ENCODE measurements around the gene PPP2R2B. TPM values are rescaled to one million over a fixed set of nuclear protein-coding genes. Genes with fewer than 3 reads are reported as not detected.

The PPP2R2B gene
- total RNA-seq, 3 donors from 2014 or later (not counting 1 experiment from before 2014, with no cell fraction given): 44.9 to 68.3 (median 63.7) TPM

- Mint-ChIP-seq H3K4me1 (peaks cover 21 to 30% of the 10 kb centered on the region in 2 donors), H3K36me3 (no peaks in the 10 kb centered on the region), H3K4me3 (no peak overlapping the region), H3K27me3 (ENCODE audit: low read depth in 2 of 2) (no peaks in the 10 kb centered on the region), H3K27ac (no peak overlapping the region), H3K9me3 (no peaks in the 10 kb centered on the region)
- TF ChIP-seq, protein P1, sequence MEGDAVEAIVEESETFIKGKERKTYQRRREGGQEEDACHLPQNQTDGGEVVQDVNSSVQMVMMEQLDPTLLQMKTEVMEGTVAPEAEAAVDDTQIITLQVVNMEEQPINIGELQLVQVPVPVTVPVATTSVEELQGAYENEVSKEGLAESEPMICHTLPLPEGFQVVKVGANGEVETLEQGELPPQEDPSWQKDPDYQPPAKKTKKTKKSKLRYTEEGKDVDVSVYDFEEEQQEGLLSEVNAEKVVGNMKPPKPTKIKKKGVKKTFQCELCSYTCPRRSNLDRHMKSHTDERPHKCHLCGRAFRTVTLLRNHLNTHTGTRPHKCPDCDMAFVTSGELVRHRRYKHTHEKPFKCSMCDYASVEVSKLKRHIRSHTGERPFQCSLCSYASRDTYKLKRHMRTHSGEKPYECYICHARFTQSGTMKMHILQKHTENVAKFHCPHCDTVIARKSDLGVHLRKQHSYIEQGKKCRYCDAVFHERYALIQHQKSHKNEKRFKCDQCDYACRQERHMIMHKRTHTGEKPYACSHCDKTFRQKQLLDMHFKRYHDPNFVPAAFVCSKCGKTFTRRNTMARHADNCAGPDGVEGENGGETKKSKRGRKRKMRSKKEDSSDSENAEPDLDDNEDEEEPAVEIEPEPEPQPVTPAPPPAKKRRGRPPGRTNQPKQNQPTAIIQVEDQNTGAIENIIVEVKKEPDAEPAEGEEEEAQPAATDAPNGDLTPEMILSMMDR (IDR thresholded peaks at IDR 0.05): no peak
- no peaks in the 10 kb centered on the region for H3K9me3 ChIP-seq (ENCODE audit: control insufficient read depth, insufficient read depth, low read length)
- H3K27ac ChIP-seq (ENCODE audit: low read length): no peak overlapping the region
- no peaks in the 10 kb centered on the region for H3K27me3 ChIP-seq (ENCODE audit: control insufficient read depth, insufficient read depth, low read length)
- 64% methylated on average over 2 of the region's 2 CpGs for WGBS (ENCODE audit: insufficient coverage)
- H3K4me1 ChIP-seq (ENCODE audit: control insufficient read depth, insufficient read depth, low read length): no peaks in the 10 kb centered on the region
- H3K36me3 ChIP-seq (ENCODE audit: control insufficient read depth, insufficient read depth, low read length): no peaks in the 10 kb centered on the region
- H3K4me3 ChIP-seq (ENCODE audit: low read length): no peak overlapping the region
- DNase-seq: no peak
- ATAC-seq: no peak
- intact Hi-C loops (cut with micrococcal nuclease): no loop called here
These were observed 50.7 kb downstream of the PPP2R2B start for GRCh38 chr5:146827901-146828300.

GRCh38 chr5:146825033-146825432 is 53.5 kb downstream of the PPP2R2B start:
- no peak overlapping the region for H3K4me3 ChIP-seq (ENCODE audit: low read length)
- H3K9me3 Mint-ChIP-seq: no peaks in the 10 kb centered on the region
- no peaks in the 10 kb centered on the region for H3K36me3 ChIP-seq (ENCODE audit: control insufficient read depth, insufficient read depth, low read length)
- ATAC-seq: no peak
- peak in 1 of 2 donors; percentile 15 for DNase-seq
- H3K36me3 Mint-ChIP-seq: no peaks in the 10 kb centered on the region
- WGBS (ENCODE audit: insufficient coverage): 69% methylated on average over 5 of the region's 5 CpGs
- no peaks in the 10 kb centered on the region for H3K27me3 ChIP-seq (ENCODE audit: control insufficient read depth, insufficient read depth, low read length)
- H3K4me3 Mint-ChIP-seq: no peak overlapping the region
- H3K27me3 Mint-ChIP-seq (ENCODE audit: low read depth in 2 of 2): no peaks in the 10 kb centered on the region
- no peak overlapping the region for H3K27ac Mint-ChIP-seq
- intact Hi-C loops (cut with micrococcal nuclease): no loop called here
- H3K4me1 Mint-ChIP-seq: peaks cover 24 to 25% of the 10 kb centered on the region in 2 donors
- TF ChIP-seq, protein P1 (IDR thresholded peaks at IDR 0.05): no peak
- no peak overlapping the region for H3K27ac ChIP-seq (ENCODE audit: low read length)
- no peaks in the 10 kb centered on the region for H3K4me1 ChIP-seq (ENCODE audit: control insufficient read depth, insufficient read depth, low read length)
- no peaks in the 10 kb centered on the region for H3K9me3 ChIP-seq (ENCODE audit: control insufficient read depth, insufficient read depth, low read length)

GRCh38 chr5:146821732-146822131 is 56.8 kb downstream of the PPP2R2B start:
- no peaks in the 10 kb centered on the region for H3K27me3 ChIP-seq (ENCODE audit: control insufficient read depth, insufficient read depth, low read length)
- Mint-ChIP-seq H3K4me1 (peaks cover 16 to 17% of the 10 kb centered on the region in 2 donors), H3K36me3 (no peaks in the 10 kb centered on the region), H3K27me3 (ENCODE audit: low read depth in 2 of 2) (no peaks in the 10 kb centered on the region), H3K27ac (no peak overlapping the region), H3K9me3 (no peaks in the 10 kb centered on the region), H3K4me3 (no peak overlapping the region)
- no peaks in the 10 kb centered on the region for H3K4me1 ChIP-seq (ENCODE audit: control insufficient read depth, insufficient read depth, low read length)
- no peak for DNase-seq
- intact Hi-C loops (cut with micrococcal nuclease): no loop called here
- H3K27ac ChIP-seq (ENCODE audit: low read length): no peak overlapping the region
- TF ChIP-seq, protein P1 (IDR thresholded peaks at IDR 0.05): no peak
- WGBS (ENCODE audit: insufficient coverage): 93% methylated on average over 3 of the region's 3 CpGs
- H3K4me3 ChIP-seq (ENCODE audit: low read length): no peak overlapping the region
- no peak for ATAC-seq
- no peaks in the 10 kb centered on the region for H3K9me3 ChIP-seq (ENCODE audit: control insufficient read depth, insufficient read depth, low read length)
- H3K36me3 ChIP-seq (ENCODE audit: control insufficient read depth, insufficient read depth, low read length): no peaks in the 10 kb centered on the region

GRCh38 chr5:146820987-146821386 is 57.6 kb downstream of the PPP2R2B start:
- H3K4me1 ChIP-seq (ENCODE audit: control insufficient read depth, insufficient read depth, low read length): no peaks in the 10 kb centered on the region
- 95% methylated on average over 3 of the region's 3 CpGs for WGBS (ENCODE audit: insufficient coverage)
- no peaks in the 10 kb centered on the region for H3K36me3 Mint-ChIP-seq
- H3K4me3 ChIP-seq (ENCODE audit: low read length): no peak overlapping the region
- H3K27ac ChIP-seq (ENCODE audit: low read length): no peak overlapping the region
- no peaks in the 10 kb centered on the region for H3K27me3 Mint-ChIP-seq (ENCODE audit: low read depth in 2 of 2)
- DNase-seq (no peak), ATAC-seq (peak in 1 of 3 donors; percentile 31)
- no peaks in the 10 kb centered on the region for H3K27me3 ChIP-seq (ENCODE audit: control insufficient read depth, insufficient read depth, low read length)
- TF ChIP-seq, protein P1 (IDR thresholded peaks at IDR 0.05): no peak
- H3K4me1 Mint-ChIP-seq: peaks cover 14 to 19% of the 10 kb centered on the region in 2 donors
- no peaks in the 10 kb centered on the region for H3K9me3 Mint-ChIP-seq
- H3K27ac Mint-ChIP-seq: no peak overlapping the region
- H3K36me3 ChIP-seq (ENCODE audit: control insufficient read depth, insufficient read depth, low read length): no peaks in the 10 kb centered on the region
- intact Hi-C loops (cut with micrococcal nuclease): no loop called here
- H3K9me3 ChIP-seq (ENCODE audit: control insufficient read depth, insufficient read depth, low read length): no peaks in the 10 kb centered on the region
- H3K4me3 Mint-ChIP-seq: no peak overlapping the region

All from natural killer cell (primary cell).